HPDE6-E6E7 (cell line): ENCODE results near the gene STAG3.

Source experiments
- DNase-seq: peaks from one replicate; pipeline ENCODE4 v3.0.0; 2011; ENCODE audit warnings: missing footprints; ENCODE audit errors: extremely low spot score

The STAG3 gene

DNA sequence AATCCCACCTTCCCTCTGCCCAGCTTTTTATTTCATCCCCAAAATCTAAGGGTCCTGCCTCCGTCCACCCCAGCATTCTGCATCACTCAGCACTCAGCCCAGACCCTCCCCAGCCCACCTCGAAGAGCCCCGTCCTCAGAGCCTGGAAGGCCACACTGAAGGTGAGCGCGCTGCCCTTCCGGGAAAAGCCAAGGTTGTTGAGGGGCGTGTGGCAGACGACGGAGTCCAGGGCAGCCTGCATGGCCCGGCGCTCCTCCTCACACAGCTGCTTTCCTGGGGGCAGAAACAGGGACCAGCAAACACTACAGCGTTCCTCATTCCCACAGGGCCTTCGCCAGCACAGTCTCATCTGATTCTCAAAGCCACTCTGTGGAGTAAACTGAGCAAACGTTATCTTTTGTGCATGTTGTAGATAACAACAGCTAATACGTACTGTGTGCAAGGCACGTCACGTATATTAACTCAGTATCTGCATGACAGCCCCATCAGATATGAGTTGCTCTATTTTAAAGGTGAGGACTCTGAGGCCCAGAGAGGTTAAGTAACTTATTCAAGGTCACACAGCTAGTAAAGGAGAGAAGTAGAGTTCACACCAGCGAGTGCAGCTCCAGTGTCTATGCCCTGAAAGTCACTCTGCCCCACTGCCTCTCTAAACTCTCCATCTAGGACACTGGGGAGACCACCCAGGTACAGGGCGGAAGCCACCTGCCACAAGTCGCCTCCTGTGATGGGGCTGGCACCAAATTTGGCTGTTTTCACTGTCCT is 22.0 kb upstream of the STAG3 start:
- no peak for DNase-seq

DNA sequence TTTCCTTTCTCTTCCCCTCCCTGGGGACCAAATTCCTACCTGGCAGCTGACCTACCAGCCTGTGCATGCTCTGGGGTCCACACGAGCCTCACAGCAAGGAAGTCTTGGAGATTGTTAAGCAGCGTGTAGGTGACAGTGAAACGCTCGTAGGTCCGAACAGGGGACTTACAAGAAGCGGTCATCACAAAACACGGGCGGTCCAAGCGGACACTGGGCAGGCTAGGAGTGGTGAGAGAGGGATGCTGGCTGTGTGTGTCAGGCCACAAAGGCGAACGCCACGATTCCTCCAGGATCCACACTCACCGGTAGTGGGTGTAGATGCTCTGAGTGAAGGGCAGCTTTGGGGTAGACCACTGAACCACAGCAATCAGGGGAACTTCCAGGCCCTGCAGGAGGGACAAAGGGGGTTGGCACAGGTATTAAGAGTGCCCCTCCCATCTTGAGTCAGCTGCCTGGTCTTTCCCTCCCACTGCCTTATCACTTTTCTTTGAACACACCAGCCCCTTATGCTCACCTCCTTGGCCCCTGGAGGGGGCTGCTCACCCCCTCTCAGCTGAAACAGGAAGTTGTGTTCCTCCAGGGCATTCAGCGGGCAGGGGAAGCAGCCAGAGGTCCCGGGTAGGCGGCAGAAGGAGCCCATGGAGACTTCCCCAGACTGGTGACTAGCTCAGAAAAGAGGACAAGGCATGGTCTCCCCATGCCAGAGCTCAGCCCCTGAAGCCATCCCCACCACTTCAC is 21.2 kb upstream of the STAG3 start:
- no peak for DNase-seq

DNA sequence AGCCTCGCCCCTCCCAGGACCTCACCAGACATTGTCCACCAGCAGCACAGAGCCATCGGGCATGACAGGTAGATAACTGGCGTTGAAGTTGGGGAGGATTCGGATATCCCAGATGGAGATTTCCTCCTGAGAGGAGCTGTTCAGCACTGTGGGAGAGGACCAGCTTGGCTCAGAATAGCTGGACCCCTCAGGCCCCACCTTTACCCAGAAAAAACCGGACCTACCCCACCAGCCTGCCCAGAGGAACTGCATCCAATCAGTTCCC is 20.7 kb upstream of the STAG3 start:
- no peak for DNase-seq

DNA sequence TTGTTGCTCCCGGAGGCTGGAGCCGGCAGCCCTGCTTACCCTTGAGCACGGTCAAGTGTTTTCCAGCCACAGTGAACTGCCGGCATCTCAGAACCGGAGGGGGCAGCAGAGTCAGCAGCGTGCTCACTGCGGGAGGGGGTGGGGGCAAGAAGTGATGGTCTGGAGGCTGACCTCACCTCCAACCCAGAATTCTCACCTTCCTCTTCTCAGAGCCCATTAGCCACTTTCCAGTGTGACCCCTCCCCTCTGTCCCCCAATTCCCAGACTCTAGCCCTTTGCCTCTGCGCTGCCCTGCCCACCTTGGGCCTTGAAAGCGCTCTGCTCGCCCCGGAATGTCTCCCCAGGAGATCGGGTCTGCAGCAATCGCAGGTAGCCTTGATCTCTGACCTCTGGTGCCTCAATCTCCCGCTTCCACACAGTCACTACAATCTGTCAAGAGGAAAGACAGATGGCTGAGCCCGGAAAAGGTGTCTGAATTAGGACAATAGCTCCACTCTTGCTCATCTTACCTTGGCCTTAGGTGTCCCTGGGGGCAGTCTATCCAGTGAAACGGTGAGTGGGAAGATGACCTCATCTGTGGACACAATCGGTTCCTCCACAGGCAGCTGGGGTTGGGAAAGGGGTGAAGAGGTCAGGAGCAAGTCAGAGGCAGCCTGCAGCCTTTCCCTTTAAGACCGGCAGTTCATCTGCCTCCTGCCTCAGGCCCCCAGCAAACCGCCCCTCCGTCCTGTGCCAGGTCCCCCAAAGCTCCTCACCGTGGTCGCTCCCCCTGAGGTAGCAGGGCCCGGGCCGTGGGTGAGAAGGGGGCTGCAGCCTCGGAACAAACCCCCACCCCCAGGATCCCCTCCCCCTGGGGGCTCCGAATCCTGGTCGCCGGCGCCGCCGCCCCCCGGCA is 20.1 kb upstream of the STAG3 start:
- DNase-seq = peak; percentile 82

DNA sequence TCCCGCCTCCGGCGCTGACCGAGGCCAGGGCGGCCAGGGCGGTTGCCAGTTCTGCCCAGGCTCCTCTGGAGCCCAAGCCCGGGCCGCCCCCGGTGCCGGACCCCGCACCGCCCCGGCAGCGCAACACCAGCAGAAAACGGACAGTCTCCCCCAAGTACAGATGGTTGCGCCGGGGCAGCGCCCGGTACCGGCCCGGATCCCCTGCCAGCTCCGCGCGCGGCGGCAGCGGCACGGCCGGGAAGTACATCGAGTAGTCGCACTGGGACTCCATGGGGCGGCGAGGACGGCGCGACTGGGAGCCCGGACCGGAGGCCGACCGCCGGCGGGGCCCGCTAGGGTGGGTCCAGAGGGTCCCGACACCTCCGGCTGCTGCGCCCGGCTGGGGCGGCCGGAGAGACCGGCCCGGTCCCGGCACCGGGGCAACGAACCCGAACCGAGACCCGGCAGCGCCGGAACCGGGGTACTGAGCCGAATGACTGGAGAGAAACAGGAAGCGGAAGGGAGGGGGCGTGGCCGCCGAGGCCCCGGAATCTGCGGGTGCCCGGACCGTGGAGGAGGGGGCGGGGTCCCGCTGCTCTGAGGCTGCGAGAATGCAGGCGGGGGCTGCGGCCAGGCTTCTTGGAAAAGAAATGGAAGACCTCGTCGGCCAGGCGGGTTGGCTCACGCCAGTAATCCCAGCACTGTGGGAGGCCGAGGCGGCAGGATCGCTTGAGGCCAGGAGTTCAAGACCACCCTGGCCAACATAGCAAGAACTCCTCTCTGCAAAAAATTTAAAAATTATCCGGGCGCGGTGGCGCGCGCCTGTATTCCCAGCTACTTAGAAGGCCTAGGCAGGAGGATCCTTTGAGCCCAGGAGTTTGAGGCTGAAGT is 19.3 kb upstream of the STAG3 start, which contains the start of gene TRAPPC14:
Gene TRAPPC14, minus strand, starts transcription at position 495 of the 870 bp plus-strand sequence. Its CDS starts 224 bp downstream, at position 271.
- DNase-seq = peak; percentile 90

DNA sequence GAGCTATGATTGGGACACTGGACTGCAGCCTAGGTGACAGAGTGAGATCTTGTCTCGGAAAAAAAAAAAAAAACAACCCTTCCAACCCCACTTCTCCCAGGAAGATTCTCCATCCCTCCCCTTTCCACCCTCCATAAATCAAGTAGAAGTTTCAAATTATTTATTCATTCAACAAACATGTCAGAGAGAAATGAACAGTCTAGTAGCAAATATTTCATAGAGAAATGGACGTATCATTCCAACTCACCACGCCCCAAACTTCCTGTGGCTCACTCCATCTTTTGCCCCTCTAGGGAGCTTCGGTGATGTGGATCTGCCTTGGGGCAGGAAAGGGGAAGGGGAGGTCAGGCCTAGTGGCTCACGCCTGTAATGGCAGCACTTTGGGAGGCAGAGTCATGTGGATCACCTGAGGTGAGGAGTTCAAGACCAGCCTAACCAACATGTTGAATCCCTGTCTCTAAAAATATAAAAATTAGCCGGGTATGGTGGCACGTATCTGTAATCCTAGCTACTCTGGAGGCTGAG is 18.6 kb upstream of the STAG3 start:
- no peak for DNase-seq

DNA sequence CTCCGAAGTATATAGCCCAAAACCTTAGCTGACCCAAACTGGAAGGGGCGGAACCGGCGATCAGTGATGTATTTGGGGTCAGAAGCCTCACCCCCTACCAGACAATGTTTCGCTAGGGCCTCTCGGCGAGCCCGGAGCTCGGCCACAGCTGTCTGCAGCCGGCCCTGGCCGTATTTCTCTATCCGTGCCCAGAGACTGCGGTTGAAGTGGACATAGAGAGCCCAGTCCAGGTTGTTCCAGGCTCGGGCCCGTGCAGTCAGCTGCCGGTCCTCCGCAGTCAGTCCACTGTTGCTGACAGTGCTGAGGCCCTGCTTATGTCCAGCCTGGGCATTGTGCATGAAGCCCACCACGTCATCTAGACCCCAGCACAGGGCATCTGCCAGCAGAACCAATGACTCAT is 17.7 kb upstream of the STAG3 start:
- no peak for DNase-seq

DNA sequence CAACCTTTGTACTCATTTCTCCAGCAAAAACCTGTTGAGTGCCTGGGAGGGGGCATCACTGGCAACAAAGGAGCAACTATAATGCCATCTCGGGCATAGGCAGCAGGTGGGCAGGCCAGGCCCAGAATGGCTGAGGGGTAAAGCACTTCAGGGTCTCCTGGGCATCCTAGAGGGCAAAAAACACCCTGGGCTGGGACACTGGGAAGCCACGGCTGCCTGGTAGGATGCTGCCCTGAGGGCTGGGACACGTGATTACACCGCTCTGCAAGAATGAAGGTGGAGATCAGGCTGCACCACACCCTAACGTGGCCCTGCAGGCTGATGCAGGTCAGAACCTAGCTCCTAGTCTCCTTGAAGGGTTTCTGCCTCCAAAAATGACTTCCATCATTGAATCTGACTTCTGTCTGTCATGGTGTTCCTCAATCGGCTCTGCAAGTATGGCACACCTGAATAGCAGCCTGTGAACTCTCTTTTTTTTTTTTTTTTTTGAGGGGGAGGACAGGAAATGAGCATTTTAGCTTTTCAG is 14.6 kb upstream of the STAG3 start:
- peak; percentile 89 for DNase-seq

DNA sequence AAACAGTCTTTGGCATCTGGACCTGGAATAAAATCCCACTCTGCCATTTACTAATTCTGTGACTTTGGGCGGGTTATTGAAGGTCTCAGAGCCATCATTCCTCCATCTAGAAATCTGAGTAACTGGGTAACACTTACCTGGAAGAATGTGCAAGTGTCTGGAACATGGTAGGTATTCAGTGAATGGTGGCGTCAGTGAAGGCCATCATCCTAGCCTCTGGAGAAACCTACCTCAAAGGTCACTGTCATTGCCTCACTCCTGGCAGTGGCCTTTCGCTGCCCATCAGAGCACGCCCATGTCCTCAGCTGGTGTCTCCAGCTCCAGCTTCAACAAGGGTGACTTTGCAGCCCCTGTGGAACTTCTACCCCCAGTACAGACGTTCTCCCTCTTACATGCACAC is 13.8 kb upstream of the STAG3 start:
- DNase-seq = no peak

DNA sequence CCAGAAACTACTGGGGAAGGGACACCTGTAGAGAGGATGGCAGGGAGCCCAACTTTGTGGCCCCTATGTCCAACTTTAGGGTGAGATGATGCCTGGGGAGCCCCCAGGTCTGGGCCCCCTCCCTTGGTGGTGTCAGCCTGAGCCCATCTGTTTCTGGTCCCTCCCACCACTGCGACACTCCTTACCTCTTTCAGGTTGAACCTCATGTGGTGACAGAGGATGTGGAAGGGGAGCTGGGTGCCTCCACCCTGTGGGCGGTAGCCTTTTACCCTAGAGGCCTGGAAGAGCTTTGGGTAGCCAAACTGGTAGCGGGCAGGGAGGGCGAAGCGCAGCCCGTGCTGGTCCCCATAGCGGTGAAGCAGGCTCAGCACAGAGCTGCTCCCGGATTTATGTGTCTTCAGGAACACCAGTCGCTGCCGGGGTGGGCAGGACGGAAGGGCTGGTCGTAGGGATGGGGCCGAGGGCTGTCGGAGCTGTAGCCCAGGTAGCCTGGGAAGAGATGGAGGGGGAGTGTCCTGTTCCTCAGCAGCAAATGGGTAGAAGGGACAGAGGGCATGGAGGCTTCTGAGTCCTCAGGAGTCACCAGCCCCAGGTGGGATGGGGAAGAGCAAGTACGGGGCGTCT is 11.3 kb upstream of the STAG3 start:
- no peak for DNase-seq

DNA sequence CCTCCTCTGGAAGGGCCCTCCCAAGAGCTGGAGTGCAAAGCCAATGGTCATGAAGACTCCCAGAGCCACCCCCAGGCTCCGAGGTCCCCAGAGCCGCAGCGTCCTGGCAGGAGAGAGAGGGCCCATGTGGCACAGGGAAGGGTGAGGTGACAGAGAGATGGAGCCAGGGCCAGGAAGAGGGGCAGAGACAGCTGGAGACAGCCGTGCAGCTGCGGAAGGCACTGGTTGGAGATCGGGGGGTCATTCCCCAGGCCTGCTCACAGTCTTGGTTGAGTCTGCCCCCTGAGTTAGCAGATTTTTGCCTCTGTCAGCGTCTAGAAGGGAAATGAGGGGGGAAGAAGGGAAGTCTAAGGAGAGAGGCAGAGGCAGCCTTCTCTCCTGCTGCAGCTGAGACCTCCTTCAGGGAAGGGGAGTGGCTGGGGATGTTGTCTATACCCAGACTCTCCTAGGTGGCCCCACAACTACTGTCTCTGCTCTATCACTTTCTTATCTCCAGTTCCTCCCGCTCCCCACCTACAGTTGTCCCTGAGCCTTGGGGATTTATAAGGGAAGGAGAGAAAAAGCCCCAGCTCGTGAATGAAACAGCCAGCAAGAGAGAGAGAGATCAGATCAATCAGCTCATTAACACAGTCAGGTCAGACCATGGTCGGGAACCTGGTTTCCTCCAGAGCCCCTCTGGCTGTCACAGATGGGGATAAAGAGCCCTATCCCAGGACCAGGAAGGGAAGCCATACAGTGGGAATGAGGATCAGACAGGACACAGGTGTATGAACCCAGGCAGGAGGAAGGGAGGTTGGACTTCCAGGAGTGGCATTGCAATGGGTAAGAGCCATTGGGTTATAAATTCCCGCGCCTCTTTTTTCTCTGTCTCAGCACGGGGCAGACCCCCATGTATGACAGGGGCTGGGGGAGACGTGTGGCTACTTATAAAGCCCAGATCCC is 10.5 kb upstream of the STAG3 start:
- no peak for DNase-seq

DNA sequence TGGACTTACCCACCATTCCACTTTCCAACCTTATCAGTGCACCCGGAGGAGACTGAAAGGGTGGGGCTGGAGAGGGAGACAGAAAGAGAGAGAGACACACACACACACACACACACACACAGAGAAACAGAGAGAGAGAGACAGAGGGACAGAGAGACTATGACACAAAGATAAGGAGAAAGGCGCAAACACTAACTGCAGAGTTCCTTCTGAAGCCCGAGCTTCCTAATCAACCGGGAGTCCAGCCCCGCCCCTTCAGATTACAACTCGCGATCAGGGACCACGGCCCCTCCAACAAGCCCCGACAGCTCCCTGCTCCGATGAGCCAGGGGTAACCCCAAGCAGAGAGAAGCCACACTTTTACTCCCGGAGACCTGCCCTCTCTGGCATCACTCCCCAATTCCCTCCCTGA is 9.8 kb upstream of the STAG3 start:
- no peak for DNase-seq

DNA sequence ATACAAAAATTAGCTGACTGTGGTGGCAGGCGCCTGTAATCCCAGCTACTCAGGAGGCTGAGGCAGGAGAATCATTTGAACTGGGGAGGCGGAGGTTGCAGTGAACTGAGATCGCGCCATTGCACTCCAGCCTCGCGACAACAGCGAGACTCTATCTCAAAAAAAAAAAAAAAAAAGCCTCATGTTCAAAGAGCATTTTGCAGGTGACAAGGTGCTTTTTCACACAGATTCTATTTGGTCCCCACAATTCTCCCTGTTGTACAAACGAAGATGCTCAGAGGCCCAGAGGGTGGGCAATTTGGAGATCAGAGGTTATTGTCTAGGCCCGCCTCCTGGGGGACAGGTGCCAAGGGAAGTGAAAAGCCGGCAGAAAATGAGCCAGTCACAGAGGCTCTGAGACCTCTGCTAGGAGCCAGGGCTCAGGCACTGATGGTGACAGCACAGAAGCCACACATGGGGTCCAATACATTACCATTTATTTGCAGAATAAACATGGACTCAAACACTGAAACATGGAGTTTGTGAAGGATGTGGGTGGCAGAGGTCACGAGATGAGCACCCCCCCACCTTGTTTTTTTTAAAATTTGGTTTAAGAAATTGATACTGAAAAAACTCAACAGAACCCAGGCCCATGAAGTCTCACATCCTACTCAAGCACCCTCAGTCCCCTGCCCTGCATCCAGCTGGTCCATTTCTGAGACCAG is 8.4 kb upstream of the STAG3 start:
- DNase-seq = no peak

DNA sequence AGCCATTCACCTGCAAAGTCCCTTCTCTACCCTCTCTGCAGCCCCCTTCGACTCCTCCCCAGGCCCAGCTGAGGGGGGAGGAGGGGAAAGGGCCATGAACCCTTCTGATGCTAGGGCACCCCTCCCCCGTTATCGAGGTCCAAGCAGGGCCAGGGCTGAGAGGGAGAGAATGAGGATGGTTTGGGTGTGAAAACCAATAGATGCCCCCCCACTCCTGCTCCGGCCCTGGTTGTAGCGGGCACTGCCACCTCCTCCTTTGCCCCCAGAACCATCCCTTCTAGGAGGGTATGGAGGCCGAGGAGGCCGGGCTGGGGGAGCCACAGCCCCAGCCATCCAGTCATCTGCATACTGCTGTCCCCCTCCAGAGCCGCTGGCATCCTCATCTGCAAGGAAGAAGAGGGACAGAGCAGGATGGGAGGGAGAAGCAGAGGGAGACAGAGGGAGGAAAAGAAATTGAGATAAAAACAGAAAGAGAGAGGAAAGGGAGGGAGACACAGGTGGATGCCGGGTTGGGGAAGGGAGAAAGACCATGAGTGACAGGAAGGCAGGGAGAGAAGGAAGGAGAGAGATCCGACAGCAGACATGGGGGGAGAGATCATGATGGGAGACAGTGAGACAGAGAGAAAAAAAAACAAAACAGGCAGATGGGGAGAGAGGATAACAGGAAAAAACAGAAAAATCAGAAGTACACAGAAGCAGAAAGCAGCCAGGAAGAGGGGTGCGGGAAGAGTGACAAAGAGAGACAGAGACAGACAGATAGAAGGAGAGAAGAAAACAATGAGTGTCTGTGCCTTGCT is 7.4 kb upstream of the STAG3 start:
- no peak for DNase-seq

DNA sequence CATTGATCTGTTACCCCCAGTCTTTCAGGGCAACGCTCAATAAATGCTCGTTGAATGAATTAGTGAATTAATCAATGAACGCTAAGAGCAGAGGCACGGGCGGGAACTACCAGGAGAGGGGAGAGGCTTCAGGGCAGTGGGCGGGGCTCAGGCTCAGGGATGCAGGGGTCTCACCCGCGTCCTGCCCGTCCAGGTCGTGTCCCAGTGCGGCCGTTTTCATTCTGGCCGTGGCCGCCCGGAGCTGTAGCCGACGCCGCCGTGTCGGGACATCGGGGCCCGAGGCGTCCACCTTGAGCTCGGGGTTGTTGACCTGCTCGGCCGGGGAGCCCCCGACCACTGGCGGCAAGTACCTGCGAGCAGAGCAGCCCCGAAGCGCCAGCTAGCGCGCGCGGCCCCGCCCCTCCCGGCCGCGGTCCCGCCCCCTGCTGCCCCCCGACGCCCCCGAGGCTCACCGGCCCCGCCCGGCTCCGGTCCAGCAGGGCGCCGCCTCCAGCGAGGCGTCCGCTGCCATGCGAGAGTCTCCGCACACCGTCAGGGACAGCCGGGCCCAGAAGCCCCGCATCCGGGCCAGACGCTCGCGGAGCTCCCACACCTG is 6.5 kb upstream of the STAG3 start:
- no peak for DNase-seq

DNA sequence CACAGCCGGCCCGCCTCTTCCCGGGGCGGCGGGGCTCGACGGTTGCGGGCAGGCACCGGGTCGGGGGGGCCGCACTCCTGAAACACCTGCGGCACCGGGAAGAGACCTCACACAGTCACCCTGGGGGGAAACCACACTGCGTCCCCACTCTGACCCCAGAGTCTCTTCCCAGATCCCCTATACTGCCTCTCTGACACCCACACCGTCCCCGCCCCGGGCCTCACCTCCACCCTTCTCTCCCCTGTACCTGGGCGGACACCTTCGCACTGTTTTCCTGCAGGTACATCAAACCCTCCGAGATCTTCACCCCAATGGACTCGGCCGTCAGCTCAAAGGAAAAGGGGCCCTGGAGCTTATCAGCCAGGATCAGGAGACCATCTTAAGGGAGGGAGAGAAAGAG is 5.9 kb upstream of the STAG3 start:
- no peak for DNase-seq

DNA sequence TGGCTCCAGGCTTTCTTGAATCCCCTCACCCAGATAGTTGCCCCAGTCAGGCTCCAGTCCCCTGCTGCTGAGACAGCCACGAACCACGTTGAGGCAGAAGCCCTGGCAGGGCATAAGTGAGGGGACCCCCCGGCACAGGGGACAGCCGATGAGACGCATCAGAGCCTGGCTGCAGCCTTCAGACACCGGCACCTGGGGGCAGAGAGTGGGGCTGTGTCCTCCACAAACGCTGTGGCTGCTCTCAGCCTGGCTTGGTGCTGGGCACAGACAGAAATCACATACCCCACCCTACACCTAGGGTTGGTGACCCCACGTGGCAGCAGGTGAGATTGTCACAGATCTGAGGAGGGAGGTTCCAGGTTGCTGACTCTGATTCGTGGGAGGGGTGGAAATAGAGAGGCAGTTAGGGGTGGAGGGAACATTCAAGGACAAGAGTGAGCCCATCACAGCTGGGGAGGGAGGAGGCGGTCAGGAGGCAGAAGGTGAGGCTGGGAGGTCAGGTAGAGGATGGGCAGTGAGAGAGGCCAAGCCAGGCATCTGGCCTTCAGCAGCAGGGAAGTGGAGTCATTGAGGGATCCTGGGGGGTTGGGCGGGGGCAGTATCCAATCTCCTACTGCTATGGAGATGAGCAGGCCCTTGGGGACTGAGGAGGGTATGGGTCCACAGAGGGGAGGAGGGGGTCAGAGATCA is 3.8 kb upstream of the STAG3 start:
- no peak for DNase-seq
